HepG2 (cell line): ENCODE data around the gene TPM1.

Experiments
- CHD2 ChIP-seq: IDR thresholded peaks from 2 replicates; pipeline ENCODE4 v1.6.1; 2011; ENCODE audit warnings: low read depth, low read length, improper control_type of control experiment
- DNMT1 ChIP-seq: sonication (generic); formaldehyde crosslinking; IDR thresholded peaks from 2 replicates; pipeline ENCODE4 v1.5.1; 2020; ENCODE audit warnings: mild to moderate bottlenecking, missing genetic modification reagents
- JUND ChIP-seq: sonication (generic); formaldehyde crosslinking; IDR thresholded peaks from 2 replicates; pipeline ENCODE4 v1.8.0; 2022; ENCODE audit warnings: mild to moderate bottlenecking, missing genetic modification reagents
- MED13 ChIP-seq: sonication (generic); formaldehyde crosslinking; IDR thresholded peaks from 2 replicates; pipeline ENCODE4 v1.5.0; 2020; ENCODE audit warnings: missing genetic modification reagents

GRCh38 chr15:63071288-63071909 lies 28.9 kb downstream of the TPM1 start:
- no peak for TF ChIP-seq JUND
- TF ChIP-seq MED13 (CRISPR knock-in tag) = no peak
- TF ChIP-seq CHD2 = no peak
- TF ChIP-seq DNMT1 = no peak
